ENCODE data around the gene LCN6. TPM values are rescaled to one million over a fixed set of nuclear protein-coding genes. Genes with fewer than 3 reads are reported as not detected.

Gene LCN6
- polyA plus RNA-seq, 3 donors, result not detected

DNA sequence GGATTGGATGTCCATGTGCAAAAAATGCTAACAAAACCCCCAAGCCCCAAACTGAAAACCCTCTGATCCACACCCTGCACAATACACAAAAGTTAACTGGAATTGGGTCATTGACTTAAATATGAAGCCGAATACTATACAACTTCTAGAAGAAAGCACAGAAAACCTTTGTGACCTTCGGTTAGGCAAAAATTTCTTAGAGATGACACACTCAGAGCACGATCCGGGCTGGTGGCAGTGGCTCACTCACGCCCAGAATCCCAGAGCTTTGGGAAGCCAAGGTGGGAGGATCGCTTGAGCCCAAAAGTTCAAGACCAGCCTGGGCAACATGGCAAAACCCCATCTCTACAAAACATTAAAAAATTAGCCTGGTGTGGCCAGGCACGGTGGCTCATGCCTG lies 37.8 kb downstream of the LCN6 start:
- H3K4me1 ChIP-seq (ENCODE audit: control insufficient read depth in 1 of 2, insufficient read depth in 2 of 2, low read length in 2 of 2), result peaks cover 21 to 34% of the 10 kb centered on the region in 2 donors
- Mint-ChIP-seq H3K4me3 (peak overlapping the region in 1 of 2 donors; percentile 78), H3K27me3 (ENCODE audit: low read depth in 3 of 3) (peaks cover 37 to 60% (median 46%) of the 10 kb centered on the region in 3 donors), H3K27ac (no peak overlapping the region), H3K4me1 (peaks cover 21% of the 10 kb centered on the region), H3K9me3 (peaks cover 0 to 12% (median 2%) of the 10 kb centered on the region in 7 donors), H3K36me3 (peaks cover 0 to 2% of the 10 kb centered on the region in 2 donors)
- no peak overlapping the region for H2AFZ ChIP-seq (ENCODE audit: insufficient read depth, low read depth, low read length, poor library complexity, severe bottlenecking)
- no peaks in the 10 kb centered on the region for H3K36me3 ChIP-seq (replicated peaks in 1 of 2; ENCODE audit: control insufficient read depth in 1 of 2, insufficient read depth in 2 of 2, low read length in 2 of 2)
- no peak overlapping the region for H3K4me2 ChIP-seq (replicated peaks; ENCODE audit: extremely low read depth, low read length, poor library complexity, severe bottlenecking)
- H3K27ac ChIP-seq (ENCODE audit: low read depth in 1 of 2, low read length in 2 of 2), result no peak overlapping the region
- no peak overlapping the region for H3K9ac ChIP-seq (ENCODE audit: insufficient read depth, low read length, poor library complexity, severe bottlenecking)
- no peak for TF ChIP-seq CTCF (IDR thresholded peaks at IDR 0.05)
- no peak for DNase-seq
- peaks cover 12 to 45% of the 10 kb centered on the region in 2 donors for H3K27me3 ChIP-seq (ENCODE audit: control insufficient read depth in 2 of 2, insufficient read depth in 2 of 2, low read length in 2 of 2)
- no peaks in the 10 kb centered on the region for H3K79me2 ChIP-seq (ENCODE audit: insufficient read depth, low read length)
- H3K4me3 ChIP-seq (replicated peaks in 1 of 3; ENCODE audit: low read depth in 2 of 3, low read length in 3 of 3), result no peak overlapping the region
- intact Hi-C loops (cut with micrococcal nuclease), result no loop called here
- 96% methylated on average over 4 of the region's 7 CpGs for WGBS (ENCODE audit: insufficient coverage)
- H3K9me3 ChIP-seq (replicated peaks in 1 of 2; ENCODE audit: control insufficient read depth in 1 of 2, insufficient read depth in 1 of 2, low read length in 2 of 2), result peaks cover 0 to 3% of the 10 kb centered on the region in 2 donors
- H4K20me1 ChIP-seq (ENCODE audit: insufficient read depth, low read length), result no peaks in the 10 kb centered on the region

GRCh38 chr9:136709454-136710109 lies 38.7 kb downstream of the LCN6 start:
- H3K27ac ChIP-seq (ENCODE audit: low read depth in 1 of 2, low read length in 2 of 2), result no peak overlapping the region
- peaks cover 24 to 36% of the 10 kb centered on the region in 2 donors for H3K4me1 ChIP-seq (ENCODE audit: control insufficient read depth in 1 of 2, insufficient read depth in 2 of 2, low read length in 2 of 2)
- Mint-ChIP-seq H3K4me1 (peaks cover 25% of the 10 kb centered on the region), H3K27ac (no peak overlapping the region), H3K27me3 (ENCODE audit: low read depth in 3 of 3) (peaks cover 34 to 54% (median 41%) of the 10 kb centered on the region in 3 donors), H3K9me3 (peaks cover 0 to 12% (median 2%) of the 10 kb centered on the region in 7 donors), H3K36me3 (peaks cover 0 to 5% of the 10 kb centered on the region in 2 donors), H3K4me3 (no peak overlapping the region)
- no peak overlapping the region for H3K4me3 ChIP-seq (replicated peaks in 1 of 3; ENCODE audit: low read depth in 2 of 3, low read length in 3 of 3)
- H3K4me2 ChIP-seq (replicated peaks; ENCODE audit: extremely low read depth, low read length, poor library complexity, severe bottlenecking), result no peak overlapping the region
- no peak for TF ChIP-seq CTCF (IDR thresholded peaks at IDR 0.05)
- no peak overlapping the region for H2AFZ ChIP-seq (ENCODE audit: insufficient read depth, low read depth, low read length, poor library complexity, severe bottlenecking)
- H3K9me3 ChIP-seq (replicated peaks in 1 of 2; ENCODE audit: control insufficient read depth in 1 of 2, insufficient read depth in 1 of 2, low read length in 2 of 2), result peaks cover 0 to 3% of the 10 kb centered on the region in 2 donors
- no peaks in the 10 kb centered on the region for H3K79me2 ChIP-seq (ENCODE audit: insufficient read depth, low read length)
- no peak overlapping the region for H3K9ac ChIP-seq (ENCODE audit: insufficient read depth, low read length, poor library complexity, severe bottlenecking)
- H3K36me3 ChIP-seq (replicated peaks in 1 of 2; ENCODE audit: control insufficient read depth in 1 of 2, insufficient read depth in 2 of 2, low read length in 2 of 2), result no peaks in the 10 kb centered on the region
- peaks cover 12 to 38% of the 10 kb centered on the region in 2 donors for H3K27me3 ChIP-seq (ENCODE audit: control insufficient read depth in 2 of 2, insufficient read depth in 2 of 2, low read length in 2 of 2)
- 93% methylated on average over 24 of the region's 24 CpGs for WGBS (ENCODE audit: insufficient coverage)
- H4K20me1 ChIP-seq (ENCODE audit: insufficient read depth, low read length), result no peaks in the 10 kb centered on the region
- DNase-seq, result no peak
- intact Hi-C loops (cut with micrococcal nuclease), result loop anchor here in 1 of 2 donors (10.0 kb wide), 1 partner anchor 755 kb away; no protein-coding TSS in a partner anchor

All from CD14-positive monocyte (primary cell).